ENCODE data around the gene YIF1B.
A peak's percentile ranks its signal among the peaks of the same experiment; 100 is the strongest.

The YIF1B gene

GRCh38 chr19:38319421-38320258 is 3.9 kb upstream of the YIF1B start, which contains the start of gene KCNK6:
TSS of gene KCNK6 (plus strand) at chr19:38319845. CDS start at chr19:38319951, 106 bp downstream.
- no peak for TF ChIP-seq ZNF274 (IDR thresholded peaks at IDR 0.05; ENCODE audit: low read depth, low read length)
- peak within 1 kb of the TSS; percentile 34; the same call in 1 of the 2 replicates for H3K4me3 ChIP-seq (ENCODE audit: low read length)

DNA sequence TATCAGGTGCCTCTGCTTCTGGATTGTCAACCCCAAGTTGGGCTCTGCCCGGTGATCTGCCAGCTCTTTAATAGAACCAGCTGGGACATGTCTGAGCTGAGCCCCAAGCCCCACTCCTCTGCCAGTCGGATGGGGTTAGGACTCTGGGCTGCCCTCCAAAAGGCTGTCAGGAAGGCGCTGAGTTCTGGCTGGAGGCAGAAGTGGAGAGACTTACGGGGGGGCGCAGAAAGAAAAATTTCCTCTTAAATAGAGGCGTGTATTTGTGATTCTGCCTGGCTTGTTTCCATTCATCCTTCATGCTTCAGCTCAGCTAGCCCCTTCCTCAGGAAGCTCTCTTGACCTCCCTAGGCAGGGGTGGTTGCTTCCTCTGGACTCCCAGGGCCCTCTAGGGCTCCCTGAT is 2.9 kb upstream of the YIF1B start:
- H3K4me3 ChIP-seq (ENCODE audit: low read length), result no peak overlapping the region
- TF ChIP-seq ZNF274 (IDR thresholded peaks at IDR 0.05; ENCODE audit: low read depth, low read length), result no peak

GRCh38 chr19:38317104-38317612 is 1.4 kb upstream of the YIF1B start:
- H3K4me3 ChIP-seq (ENCODE audit: low read length), result peak overlapping the region; percentile 55; the same call in 1 of the 2 replicates
- no peak for TF ChIP-seq ZNF274 (IDR thresholded peaks at IDR 0.05; ENCODE audit: low read depth, low read length)

GRCh38 chr19:38316477-38317067 is 825 bp upstream of the YIF1B start:
- peak overlapping the region; percentile 55; the same call in 1 of the 2 replicates for H3K4me3 ChIP-seq (ENCODE audit: low read length)
- TF ChIP-seq ZNF274 (IDR thresholded peaks at IDR 0.05; ENCODE audit: low read depth, low read length), result no peak

- no peak overlapping the region for H3K4me3 ChIP-seq (ENCODE audit: low read length)
- no peak for TF ChIP-seq ZNF274 (IDR thresholded peaks at IDR 0.05; ENCODE audit: low read depth, low read length)
Measured at GRCh38 chr19:38310986-38311385, 4.8 kb downstream of the YIF1B start.

DNA sequence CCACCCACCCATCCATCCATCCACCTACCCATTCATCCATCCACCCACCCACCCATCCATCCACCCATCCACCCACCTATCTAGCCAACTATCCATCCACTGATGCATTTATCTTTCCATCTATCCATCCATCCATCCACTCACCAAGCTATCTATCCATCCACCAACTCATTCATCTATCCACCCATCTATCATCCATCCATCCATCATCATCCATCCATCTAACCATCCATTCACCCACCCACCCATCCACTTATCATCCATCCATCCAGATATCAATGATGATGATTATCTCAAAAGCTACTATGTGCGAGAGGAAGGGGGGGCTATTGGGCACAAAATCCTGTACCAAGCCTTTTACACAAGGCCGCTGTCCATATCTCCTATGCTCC is 5.5 kb downstream of the YIF1B start:
- no peak for TF ChIP-seq ZNF274 (IDR thresholded peaks at IDR 0.05; ENCODE audit: low read depth, low read length)
- H3K4me3 ChIP-seq (ENCODE audit: low read length), result no peak overlapping the region

GRCh38 chr19:38309615-38310278 is 6.0 kb downstream of the YIF1B start:
- H3K4me3 ChIP-seq (ENCODE audit: low read length), result no peak overlapping the region
- TF ChIP-seq ZNF274 (IDR thresholded peaks at IDR 0.05; ENCODE audit: low read depth, low read length), result no peak

GRCh38 chr19:38308926-38309614 is 6.7 kb downstream of the YIF1B start:
- no peak overlapping the region for H3K4me3 ChIP-seq (ENCODE audit: low read length)
- TF ChIP-seq ZNF274 (IDR thresholded peaks at IDR 0.05; ENCODE audit: low read depth, low read length), result no peak

DNA sequence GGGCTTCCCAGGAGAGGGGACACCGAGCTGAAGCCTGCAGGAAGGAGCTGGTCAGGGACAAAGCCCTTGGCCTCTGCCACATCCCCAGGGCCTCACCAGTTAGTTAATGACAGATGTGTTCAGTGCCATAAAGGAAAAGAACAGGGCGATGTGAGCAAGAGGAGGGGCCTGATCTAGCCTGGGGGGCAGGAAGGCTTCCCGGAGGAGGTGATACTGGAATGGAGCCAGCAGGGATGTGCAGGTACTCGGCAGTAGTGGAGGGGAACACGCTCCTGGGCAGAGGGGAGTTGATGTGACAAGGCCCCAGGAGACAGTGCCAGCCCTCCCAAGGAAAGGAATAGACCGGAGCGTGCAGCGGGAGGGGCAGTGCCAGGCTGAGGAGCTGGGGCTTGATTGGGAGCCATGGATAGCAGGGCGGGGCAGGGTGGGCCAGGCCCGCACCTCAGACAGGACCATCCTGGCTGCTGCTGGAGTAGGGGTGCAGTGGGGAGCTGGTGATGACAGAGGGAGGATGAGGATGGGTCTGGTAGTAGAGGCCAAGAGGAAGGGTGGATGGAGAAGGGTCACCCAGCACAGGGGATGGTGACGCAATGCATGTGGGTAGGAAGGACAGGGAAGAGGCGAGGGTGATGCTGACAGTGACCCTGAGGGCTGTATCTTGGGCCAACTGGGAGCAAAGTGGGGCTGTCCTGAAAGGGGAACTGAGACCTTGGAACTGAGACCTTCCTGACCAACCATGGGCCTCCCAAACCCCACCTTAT is 7.6 kb downstream of the YIF1B start:
- no peak overlapping the region for H3K4me3 ChIP-seq (ENCODE audit: low read length)
- no peak for TF ChIP-seq ZNF274 (IDR thresholded peaks at IDR 0.05; ENCODE audit: low read depth, low read length)

DNA sequence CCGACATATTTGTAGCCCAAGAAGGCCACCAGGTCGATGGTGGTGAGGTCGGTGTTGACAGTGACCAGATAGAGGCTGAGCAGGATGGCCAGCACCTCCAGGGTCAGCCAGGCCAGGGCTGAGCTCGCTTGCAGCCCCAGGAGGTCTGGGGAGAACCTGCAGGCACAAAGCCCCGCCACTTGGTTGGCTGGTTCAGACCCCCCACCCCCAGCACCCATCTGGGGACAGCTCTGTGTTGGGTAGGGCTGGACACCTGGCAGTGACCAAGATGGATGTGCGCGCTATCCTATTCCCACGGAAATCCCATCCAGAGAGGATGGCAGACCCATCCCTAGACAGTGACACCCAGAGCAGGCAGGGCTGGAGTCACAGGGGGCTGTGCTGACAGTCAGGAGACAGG is 8.2 kb downstream of the YIF1B start:
- no peak for TF ChIP-seq ZNF274 (IDR thresholded peaks at IDR 0.05; ENCODE audit: low read depth, low read length)
- no peak overlapping the region for H3K4me3 ChIP-seq (ENCODE audit: low read length)

DNA sequence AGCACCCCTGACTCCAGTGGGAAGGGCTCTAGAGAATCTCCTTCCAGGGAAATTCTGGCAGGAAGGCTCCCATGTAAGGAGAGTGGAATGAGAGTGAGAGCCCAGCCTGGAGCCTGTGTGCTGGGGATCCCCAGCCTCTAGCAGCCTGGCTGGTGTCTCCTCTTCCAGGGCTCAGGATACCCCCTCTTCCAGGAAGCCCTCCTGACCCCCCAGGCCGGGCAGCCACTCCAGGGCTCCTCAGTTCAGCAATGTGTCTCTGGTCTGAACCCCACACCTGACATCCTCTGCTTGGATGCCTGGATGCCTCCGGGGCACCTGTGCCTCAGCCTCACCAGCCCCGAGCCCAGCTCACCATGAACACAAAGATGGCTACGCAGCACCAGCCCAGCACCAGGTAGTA is 8.7 kb downstream of the YIF1B start:
- no peak for TF ChIP-seq ZNF274 (IDR thresholded peaks at IDR 0.05; ENCODE audit: low read depth, low read length)
- no peak overlapping the region for H3K4me3 ChIP-seq (ENCODE audit: low read length)

DNA sequence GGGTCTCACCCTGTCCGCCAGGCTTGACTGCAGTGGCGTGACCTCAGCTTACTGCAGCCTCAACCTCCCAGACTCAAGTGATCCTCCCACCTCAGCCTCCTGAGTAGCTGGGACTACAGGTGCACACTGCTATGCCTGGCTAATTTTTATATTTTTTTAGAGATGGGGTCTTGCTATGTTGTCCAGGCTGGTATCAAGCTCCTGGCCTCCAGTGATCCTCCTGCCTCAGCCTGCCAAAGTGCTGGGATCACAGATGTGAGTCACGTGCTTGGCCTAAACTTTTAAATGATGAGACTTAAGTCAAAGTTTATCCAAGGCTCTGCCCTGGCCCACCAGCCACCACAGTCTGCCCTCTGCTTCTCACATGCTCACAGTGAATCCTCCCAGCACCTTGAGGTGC is 9.5 kb downstream of the YIF1B start:
- H3K4me3 ChIP-seq (ENCODE audit: low read length), result no peak overlapping the region
- no peak for TF ChIP-seq ZNF274 (IDR thresholded peaks at IDR 0.05; ENCODE audit: low read depth, low read length)

- H3K4me3 ChIP-seq (ENCODE audit: low read length), result no peak overlapping the region
- no peak for TF ChIP-seq ZNF274 (IDR thresholded peaks at IDR 0.05; ENCODE audit: low read depth, low read length)
Measured at GRCh38 chr19:38304866-38305429, 10.8 kb downstream of the YIF1B start.

Measured in GM08714 (cell line).